ENCODE data around the gene MAPK4.

GRCh38 chr18:50680966-50681365 is 121.1 kb downstream of the MAPK4 start:
- TF ChIP-seq CTCF (IDR thresholded peaks at IDR 0.05) (no peak), ZFX (IDR thresholded peaks at IDR 0.05; ENCODE audit: borderline replicate concordance) (no peak)

All from 22Rv1 (cell line).